Endodermal cell (in vitro differentiated cells): ENCODE data around the gene CMTM7. TPM values are rescaled to one million over a fixed set of nuclear protein-coding genes. Genes with fewer than 3 reads are reported as not detected.
A peak's percentile ranks its signal among the peaks of the same experiment; 100 is the strongest.

Experiments
- DNase-seq: peaks from one replicate; pipeline ENCODE4 v3.0.0-alpha.2; 2017
- H3K27ac ChIP-seq: 2 replicates; pipeline ENCODE4 v1.5.1; 2013; ENCODE audit warnings: mild to moderate bottlenecking, low read depth, low read length, moderate library complexity
- H3K27me3 ChIP-seq: 2 replicates; pipeline ENCODE4 v1.6.1; 2013; ENCODE audit warnings: mild to moderate bottlenecking, low read length, moderate library complexity; ENCODE audit not compliant: insufficient read depth, control insufficient read depth, poor library complexity, severe bottlenecking
- H3K36me3 ChIP-seq: 2 replicates; pipeline ENCODE4 v1.7.0; 2013; ENCODE audit warnings: mild to moderate bottlenecking, low read length, moderate library complexity; ENCODE audit not compliant: control insufficient read depth, insufficient read depth
- H3K4me1 ChIP-seq: one replicate; pipeline ENCODE4 v1.7.0; 2013; ENCODE audit warnings: low read length; ENCODE audit not compliant: control insufficient read depth, insufficient read depth
- H3K4me3 ChIP-seq: 2 replicates; pipeline ENCODE4 v1.5.1; 2013; ENCODE audit warnings: mild to moderate bottlenecking, low read length, moderate library complexity
- H3K9ac ChIP-seq: 2 replicates; pipeline ENCODE4 v1.6.1; 2013; ENCODE audit warnings: mild to moderate bottlenecking, low read length, moderate library complexity; ENCODE audit not compliant: poor library complexity, severe bottlenecking; ENCODE audit errors: extremely low read depth
- H3K9me3 ChIP-seq: 2 replicates; pipeline ENCODE4 v1.6.1; 2013; ENCODE audit warnings: mild to moderate bottlenecking, low read length, moderate library complexity; ENCODE audit not compliant: control insufficient read depth
- H3K27ac Mint-ChIP-seq: 2 replicates; pipeline ENCODE4 v1.8.0; 2020; ENCODE audit warnings: mixed read lengths
- H3K27me3 Mint-ChIP-seq: 2 replicates; pipeline ENCODE4 v1.8.0; 2021; ENCODE audit warnings: mild to moderate bottlenecking, mixed read lengths; ENCODE audit not compliant: insufficient read depth
- H3K36me3 Mint-ChIP-seq: 2 replicates; pipeline ENCODE4 v1.8.0; 2020; ENCODE audit warnings: low read depth, mixed read lengths
- H3K4me1 Mint-ChIP-seq: 2 replicates; pipeline ENCODE4 v1.8.0; 2020; ENCODE audit warnings: mixed read lengths
- H3K4me3 Mint-ChIP-seq: 2 replicates; pipeline ENCODE4 v1.8.0; 2020; ENCODE audit warnings: mild to moderate bottlenecking, moderate library complexity, mixed read lengths
- H3K9me3 Mint-ChIP-seq: 2 replicates; pipeline ENCODE4 v1.8.0; 2020; ENCODE audit warnings: mild to moderate bottlenecking, mixed read lengths
- CTCF ChIP-seq: fragments of 200-600 bp; sonication (generic); conservative IDR thresholded peaks from 2 replicates; pipeline ENCODE4 v1.5.0; 2021; ENCODE audit warnings: antibody characterized with exemption, mild to moderate bottlenecking
- WGBS, 2 experiments: methylation state at CpG; one replicate each; pipeline versions ENCODE4 v1.1.5 to v1.1.7; 2013; ENCODE audit warnings: missing lambda C conversion rate in 2 of 2, mixed read lengths in 1 of 2; ENCODE audit not compliant: insufficient coverage in 1 of 2, insufficient read length in 1 of 2; 5-methylcytosine and 5-hydroxymethylcytosine counted together
- total RNA-seq, 2 donors: library from RNA; stranded (reverse); fragmentation: NEBNext Ultra II Directional in 1 of 2; extraction: Animal tissue kit (Norgen Biotek cat#: 25700) in 1 of 2; gene quantifications; 2 replicates in 1 of 2; 3 replicates in 1 of 2; pipeline ENCODE4 v1.2.1, GENCODE V29; 2021

Gene CMTM7
- total RNA-seq, 2 donors from 2014 or later = 11.1 TPM

- H3K9me3 ChIP-seq = no peaks in the 10 kb centered on the region
- no peak overlapping the region for H3K4me3 Mint-ChIP-seq
- H3K27me3 ChIP-seq = peaks cover 7% of the 10 kb centered on the region
- no peaks in the 10 kb centered on the region for H3K9me3 Mint-ChIP-seq
- no peaks in the 10 kb centered on the region for H3K36me3 Mint-ChIP-seq
- peaks cover 4% of the 10 kb centered on the region for H3K27me3 Mint-ChIP-seq
- no peak for TF ChIP-seq CTCF
- H3K4me3 ChIP-seq = no peak overlapping the region
- H3K4me1 ChIP-seq = peaks cover 3% of the 10 kb centered on the region
- no peak overlapping the region for H3K27ac ChIP-seq
- H3K27ac Mint-ChIP-seq = no peak overlapping the region
- DNase-seq = no peak
- 90 to 93% methylated on average over 8 to 10 of the region's 10 CpGs for WGBS, 2 experiments
- no peak overlapping the region for H3K9ac ChIP-seq
- no peaks in the 10 kb centered on the region for H3K36me3 ChIP-seq
- peaks cover 21% of the 10 kb centered on the region for H3K4me1 Mint-ChIP-seq
Observed at GRCh38 chr3:32398531-32398930, 6.9 kb downstream of the CMTM7 start.

- no peak overlapping the region for H3K4me3 ChIP-seq
- Mint-ChIP-seq H3K4me3 (no peak overlapping the region), H3K27me3 (no peaks in the 10 kb centered on the region), H3K4me1 (peaks cover 17% of the 10 kb centered on the region), H3K9me3 (no peaks in the 10 kb centered on the region), H3K36me3 (no peaks in the 10 kb centered on the region), H3K27ac (no peak overlapping the region)
- no peak overlapping the region for H3K9ac ChIP-seq
- TF ChIP-seq CTCF = peak; percentile 90
- no peaks in the 10 kb centered on the region for H3K36me3 ChIP-seq
- H3K4me1 ChIP-seq = peaks cover 3% of the 10 kb centered on the region
- DNase-seq = no peak
- H3K27me3 ChIP-seq = peaks cover 7% of the 10 kb centered on the region
- no peaks in the 10 kb centered on the region for H3K9me3 ChIP-seq
- H3K27ac ChIP-seq = no peak overlapping the region
- 89 to 95% methylated on average over 1 of the region's 2 CpGs for WGBS, 2 experiments
Observed at GRCh38 chr3:32399030-32399620, 7.5 kb downstream of the CMTM7 start.

- Histone ChIP-seq H3K4me1 (peaks cover 3% of the 10 kb centered on the region), H3K9ac (peak overlapping the region; percentile 47), H3K36me3 (no peaks in the 10 kb centered on the region), H3K4me3 (peak overlapping the region; percentile 56), H3K27ac (peak overlapping the region; percentile 94), H3K9me3 (no peaks in the 10 kb centered on the region), H3K27me3 (peaks cover 7% of the 10 kb centered on the region)
- peaks cover 4% of the 10 kb centered on the region for H3K36me3 Mint-ChIP-seq
- WGBS, 2 experiments = 52 to 66% methylated on average over 7 to 11 of the region's 11 CpGs
- peak overlapping the region; percentile 89 for H3K27ac Mint-ChIP-seq
- no peak for TF ChIP-seq CTCF
- DNase-seq = no peak
- no peaks in the 10 kb centered on the region for H3K27me3 Mint-ChIP-seq
- H3K4me1 Mint-ChIP-seq = peaks cover 20% of the 10 kb centered on the region
- H3K9me3 Mint-ChIP-seq = no peaks in the 10 kb centered on the region
- H3K4me3 Mint-ChIP-seq = peak overlapping the region; percentile 51
Observed at GRCh38 chr3:32401126-32401525, 9.5 kb downstream of the CMTM7 start.
